GM21619 (cell line): ENCODE data around the gene FAXDC2.
"Not testable (repeated sequence)": the region's sequence is repeated elsewhere in the genome, so short reads cannot be mapped to it uniquely, and the experiment has no call there.

Source experiments
- ATAC-seq: cut with Tn5 transposase; IDR thresholded peaks from one replicate; pipeline ENCODE4 v1.9.1; 2021; ENCODE audit not compliant: unreplicated experiment

The FAXDC2 gene

DNA sequence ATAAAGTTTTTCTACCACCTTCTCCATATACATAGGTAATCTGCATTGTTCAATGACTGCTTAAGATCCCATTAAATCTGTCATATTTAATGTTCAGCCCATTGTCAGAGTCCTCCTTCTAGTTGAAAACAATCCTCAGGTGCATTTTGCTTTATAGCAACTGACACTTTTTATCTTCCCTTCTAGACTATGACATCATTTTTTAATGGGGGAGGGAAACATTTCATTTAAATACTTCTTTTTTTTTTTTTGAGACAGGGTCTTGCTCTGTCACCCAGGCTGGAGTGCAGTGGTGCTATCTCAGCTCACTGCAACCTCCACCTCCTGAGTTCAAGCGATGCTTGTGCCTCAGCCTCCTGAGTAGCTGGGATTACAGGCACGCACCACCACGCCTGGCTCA is 17.6 kb downstream of the FAXDC2 start:
- not testable (repeated sequence) for ATAC-seq

DNA sequence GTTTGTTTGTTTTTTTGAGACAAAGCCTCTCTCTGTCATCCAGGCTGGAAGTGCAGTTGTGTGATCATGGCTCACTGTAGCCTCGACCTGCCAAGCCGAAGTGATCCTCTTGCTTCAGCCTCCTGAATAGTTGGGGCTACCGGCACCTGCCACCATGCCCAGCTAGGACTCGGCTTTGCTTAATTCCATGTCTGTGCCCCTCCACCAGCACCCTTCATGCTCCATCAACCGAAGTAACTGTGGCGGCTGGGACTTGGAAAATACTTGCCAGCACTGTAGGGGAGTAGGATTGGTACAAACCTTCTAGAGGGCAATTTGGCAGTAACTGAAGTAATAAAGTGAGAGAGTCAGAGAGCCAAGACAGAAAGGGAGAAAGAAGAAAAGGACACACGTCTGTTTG is 19.0 kb downstream of the FAXDC2 start:
- no peak for ATAC-seq

DNA sequence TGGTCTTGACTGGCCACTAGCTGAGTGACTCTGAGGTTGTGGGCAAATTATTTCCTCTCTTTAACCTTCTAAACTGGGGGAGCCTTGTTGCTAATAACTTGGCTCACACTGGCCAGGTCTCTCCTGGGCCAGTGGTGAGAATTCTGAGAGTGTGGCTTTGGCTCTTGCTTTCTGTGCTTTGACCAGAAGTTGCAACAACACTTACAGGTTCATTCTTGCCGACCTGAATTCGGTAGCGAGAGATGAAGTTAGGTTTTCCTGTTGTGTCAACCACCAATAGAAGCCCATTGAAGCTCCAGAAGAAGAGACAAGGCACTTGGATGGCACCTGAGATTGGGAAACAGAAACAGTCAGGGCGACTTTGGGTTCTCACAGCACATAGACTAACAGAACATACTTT is 19.8 kb downstream of the FAXDC2 start:
- ATAC-seq, result no peak

DNA sequence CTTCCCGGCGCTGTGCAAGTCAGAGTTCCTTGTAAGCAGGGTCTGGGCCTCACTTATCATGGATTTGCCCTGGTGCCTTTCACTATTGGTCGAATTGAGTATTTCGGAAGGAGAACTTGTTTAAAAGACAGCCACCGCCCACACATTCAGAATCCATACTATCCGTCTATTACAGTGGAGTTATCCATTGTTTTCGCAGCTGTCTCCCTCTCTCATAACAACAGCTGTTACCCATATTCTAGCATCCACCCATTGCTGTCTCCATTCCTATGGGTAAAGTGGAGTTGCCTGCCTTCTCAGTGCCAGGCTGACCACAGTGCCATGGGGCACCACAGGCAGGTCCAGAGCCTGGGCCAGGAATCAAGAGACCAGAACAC is 20.2 kb downstream of the FAXDC2 start:
- no peak for ATAC-seq

DNA sequence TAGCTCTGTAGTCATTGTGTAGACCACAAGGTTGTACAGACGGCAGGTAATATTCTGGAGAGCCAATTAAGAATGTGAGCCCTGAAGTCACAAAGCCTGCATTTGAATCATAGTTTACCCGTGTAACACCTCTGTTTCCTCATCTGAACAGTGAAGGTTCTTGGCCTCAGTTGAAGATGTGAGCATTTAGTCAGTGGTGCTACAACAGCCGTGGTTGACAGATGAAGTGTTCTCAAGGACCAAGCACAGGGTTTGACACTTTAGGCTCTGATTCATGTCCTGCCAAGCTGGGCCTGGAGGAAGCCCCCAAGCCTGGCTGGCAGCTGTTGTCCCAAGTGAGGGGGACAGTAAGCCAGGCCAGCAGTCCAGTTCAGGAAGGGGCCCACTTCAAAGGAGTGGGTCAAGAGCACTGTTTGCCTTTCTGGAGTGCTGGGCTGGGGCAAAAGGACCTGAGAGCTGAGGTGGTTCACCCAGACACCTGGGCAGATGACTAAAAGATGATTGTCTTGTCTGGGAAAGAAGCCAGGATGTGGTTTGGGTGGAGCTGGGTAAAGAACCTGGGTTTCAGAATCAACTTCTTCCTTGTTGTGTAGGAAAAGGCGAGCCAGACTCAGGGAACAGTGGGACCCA is 20.7 kb downstream of the FAXDC2 start:
- ATAC-seq, result no peak

DNA sequence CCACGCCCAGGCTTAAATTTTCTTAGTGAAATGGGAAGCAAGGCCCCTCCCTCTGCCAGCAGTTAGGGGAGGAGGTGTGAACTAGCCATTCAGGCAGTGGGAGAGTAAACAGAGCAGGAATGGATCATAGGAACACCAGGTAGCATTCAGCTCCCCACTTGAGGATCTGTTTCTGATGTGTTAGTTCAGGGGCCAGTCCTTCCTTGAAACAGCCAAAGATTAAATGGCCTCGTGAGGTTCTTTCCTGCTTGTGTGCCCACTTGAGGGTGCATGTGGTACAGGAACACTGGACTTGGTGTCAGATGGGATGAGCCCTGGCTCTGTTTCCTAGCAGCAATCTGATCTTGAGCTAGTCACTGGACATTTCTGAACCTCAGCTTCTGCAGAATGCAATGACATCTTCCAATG is 21.2 kb downstream of the FAXDC2 start:
- no peak for ATAC-seq

DNA sequence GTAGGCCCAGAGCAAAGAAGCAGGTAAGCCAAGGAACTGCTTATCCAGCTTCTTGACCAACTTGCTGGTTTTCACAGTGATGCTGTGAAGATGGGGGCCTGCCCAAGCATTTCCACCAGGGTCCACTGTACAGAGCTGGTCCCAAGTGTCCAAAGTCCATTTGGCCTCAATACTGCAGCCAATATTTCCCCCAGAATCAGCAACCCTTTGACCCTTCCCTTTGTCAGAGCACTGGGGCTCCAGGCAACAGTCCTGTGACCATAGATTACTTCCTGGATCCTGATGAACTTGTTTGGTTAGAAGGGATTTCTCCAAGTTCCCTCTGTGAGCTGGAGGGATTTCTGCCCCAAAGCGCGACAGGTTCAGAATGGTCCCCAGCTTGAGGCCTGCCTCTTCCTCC is 26.3 kb downstream of the FAXDC2 start:
- no peak for ATAC-seq

DNA sequence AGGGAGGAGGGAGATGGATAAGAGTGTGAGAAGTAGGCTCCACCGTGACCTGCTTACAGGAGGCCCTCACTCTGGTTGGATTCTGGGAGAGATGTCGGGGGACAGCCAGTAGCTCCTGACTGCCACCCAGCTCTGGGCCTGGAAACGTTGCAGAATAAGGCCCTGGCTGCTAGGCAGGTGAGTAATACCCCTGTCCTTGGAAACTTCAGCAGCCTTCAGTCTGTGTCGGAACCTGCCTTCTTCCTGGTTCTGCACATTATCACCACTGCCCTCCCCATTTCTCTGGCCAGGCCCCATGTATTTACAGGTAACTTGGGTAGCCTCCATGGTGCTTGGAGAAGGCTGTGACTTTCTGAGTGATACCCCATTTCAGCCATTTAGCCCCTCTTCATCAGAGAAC is 26.8 kb downstream of the FAXDC2 start:
- ATAC-seq, result no peak

DNA sequence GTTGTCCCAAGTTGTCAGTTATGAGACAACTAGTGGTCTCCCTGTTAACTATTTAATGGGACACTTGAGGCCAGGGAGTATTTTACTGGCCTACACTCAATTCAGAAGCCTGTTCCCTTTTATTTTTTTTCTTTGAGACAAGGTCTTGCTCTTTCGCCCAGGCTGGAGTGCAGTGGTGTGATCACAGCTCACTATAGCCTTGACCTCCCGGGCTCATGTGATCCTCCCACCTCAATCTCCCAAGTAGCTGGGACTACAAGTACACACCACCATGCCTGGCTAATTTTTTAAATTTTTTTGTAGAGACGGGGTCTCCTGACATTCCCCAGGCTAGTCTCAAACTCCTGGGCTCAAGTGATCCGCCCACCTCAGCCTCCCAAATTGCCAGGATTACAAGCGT is 27.5 kb downstream of the FAXDC2 start:
- ATAC-seq, result not testable (repeated sequence)

DNA sequence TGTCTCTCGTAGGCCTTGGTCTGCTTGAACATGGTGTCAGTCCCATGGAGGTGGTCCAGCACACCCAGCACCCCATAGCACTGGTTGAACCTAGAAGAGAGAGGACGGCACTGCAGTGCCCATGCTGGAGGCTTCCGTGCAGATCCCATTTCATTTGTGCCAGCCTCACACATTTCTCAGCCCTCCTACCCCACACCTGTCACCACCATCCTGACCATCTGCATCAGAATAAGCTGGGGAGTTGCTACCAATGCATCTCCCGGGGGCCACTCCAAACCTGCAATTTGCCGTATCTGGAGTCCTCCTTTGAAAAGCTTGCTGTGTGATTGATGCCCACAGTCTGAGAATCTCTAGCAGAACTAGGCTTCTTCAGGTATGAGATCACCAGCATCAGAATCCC is 30.0 kb downstream of the FAXDC2 start:
- ATAC-seq, result no peak

DNA sequence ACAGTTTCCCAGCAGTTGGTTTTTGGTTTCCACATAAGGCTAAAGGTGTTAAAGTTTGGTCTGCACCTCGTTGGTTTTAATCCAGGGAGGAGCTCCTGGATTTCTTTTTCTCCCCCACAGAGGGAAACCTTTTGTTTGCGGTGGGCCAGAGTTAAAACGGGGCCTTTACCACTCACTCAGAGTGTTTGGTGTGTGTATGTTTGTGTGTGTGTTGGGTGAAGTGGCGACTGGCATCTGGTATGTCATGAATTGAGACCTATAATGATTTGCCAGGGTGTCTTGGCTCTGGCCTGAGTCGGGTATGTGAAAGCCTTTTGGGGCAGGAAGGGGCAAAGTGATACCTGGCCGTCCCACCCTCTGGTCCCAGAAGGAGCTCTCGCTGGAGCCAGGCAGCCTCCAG is 30.9 kb downstream of the FAXDC2 start:
- no peak for ATAC-seq

DNA sequence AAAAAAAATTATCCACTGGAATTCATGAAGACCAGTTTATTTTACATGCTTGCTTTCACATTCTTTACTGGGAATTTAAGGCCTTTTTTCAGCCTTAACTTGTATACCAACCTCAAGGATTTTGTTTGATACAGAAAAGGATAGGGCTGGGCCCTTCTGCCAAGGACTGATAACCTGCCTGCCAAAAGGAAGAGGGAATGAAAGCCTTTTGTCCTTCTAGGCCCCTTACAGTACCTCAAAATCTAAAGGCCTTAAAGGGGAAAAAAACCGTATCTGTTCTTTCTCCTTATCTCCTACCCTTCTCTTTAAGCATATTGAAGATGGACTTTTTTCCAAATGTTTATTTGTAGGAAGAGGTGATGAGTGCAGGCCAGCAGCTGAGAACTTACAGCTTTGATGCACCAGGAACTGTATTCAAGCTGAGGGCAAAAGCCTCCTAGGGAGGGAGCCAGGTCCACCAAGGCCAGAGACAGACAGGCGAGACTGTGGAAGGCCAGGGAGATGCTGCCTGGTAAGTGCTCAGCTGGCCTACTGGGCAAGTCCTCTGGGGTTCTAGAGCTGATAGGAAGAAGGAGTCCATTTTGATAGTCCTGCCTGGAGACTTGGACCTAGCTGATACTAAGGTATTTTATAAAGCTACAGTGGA is 31.8 kb downstream of the FAXDC2 start:
- ATAC-seq, result no peak

DNA sequence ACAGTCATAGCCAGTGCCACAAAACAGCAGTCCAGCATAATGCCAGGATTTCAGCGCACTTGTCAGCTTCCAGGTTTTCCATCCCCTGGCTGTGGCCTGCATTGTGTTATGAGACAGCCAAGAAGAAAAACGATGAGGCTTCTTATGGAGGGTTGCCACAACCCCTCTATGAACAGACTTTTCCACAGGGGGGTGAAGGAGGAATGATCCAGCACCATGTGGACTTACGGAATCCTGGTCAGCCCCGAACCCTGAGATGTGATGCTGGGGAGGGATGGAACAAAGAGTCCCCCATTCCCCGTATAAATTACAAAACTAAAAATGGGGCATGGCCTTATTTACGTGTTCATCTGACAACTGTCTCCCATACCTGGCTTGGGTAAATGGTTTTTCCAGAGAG is 32.6 kb downstream of the FAXDC2 start:
- no peak for ATAC-seq

DNA sequence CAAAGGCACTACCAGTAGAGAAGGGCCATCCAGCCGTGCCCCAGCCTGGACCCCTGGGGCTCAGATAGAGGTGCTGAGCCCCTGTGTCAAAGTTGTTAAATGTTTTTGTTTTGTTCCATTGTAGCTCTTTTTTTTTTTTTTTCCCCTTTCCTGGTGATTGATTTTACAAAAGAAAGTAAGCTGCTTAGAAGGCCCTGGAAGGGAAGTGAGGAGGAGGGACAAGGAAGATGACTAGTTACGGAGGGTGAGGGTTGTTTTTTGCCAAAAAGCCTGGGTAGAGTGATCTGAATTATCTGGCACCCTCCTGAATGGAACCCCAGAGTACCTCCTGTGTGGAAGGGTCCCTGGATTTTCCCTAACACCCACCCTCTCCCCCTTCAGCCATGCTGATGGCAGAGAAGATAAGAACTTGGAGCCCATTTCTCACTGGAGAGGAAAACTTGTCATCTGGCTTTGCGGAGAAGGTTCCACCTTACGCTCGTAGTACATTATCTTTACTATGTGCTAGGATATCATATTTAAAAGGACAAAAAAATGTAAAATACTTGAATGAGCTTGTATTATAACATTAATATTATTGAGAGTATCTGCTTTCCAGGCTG is 33.4 kb downstream of the FAXDC2 start:
- ATAC-seq, result no peak

DNA sequence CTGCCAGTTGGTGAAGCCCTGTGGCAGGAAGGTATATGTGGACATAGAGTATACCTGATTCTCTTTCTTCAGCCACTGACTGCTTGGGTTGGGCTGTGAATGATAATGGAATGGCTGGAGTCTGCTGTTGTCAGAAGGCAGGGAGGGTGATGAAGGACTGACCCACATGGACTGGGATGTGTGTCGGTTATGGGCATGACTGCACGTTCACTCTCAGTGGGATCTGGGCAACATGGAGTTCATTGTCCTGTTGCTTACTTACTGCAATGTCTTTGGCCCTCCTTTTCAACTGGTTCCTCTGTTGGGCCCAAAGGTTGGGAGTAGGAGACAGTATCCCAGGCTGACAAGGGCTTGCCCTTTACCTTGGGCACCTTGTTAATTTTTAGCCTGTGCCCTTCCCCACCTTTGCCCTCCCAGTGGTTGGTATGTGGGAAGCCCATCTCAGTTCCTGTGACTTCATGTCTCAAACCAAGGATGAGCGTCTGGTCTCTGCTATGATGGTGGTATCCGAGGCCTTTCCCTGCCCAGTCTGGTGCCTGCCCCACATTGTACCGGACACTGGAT is 34.6 kb downstream of the FAXDC2 start:
- no peak for ATAC-seq

DNA sequence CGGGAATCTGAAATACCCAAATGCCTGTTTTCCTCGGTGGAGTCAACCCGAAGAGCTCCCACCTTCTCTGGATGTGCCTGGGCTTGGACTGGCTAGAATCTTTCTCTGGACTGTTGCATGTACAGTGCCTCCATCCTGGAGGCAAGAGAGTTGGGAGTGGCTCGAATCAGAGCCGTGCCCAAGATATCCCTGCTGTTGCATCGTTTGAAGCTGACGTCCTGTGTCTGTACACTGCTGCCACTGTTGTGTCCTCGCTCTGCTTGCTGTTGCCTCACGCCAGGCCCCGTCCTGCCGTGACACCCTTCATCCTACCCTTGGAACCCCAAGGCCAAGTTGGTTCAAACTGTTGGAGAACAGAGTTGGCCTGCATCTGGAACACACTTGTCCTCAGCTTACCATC is 35.4 kb downstream of the FAXDC2 start:
- ATAC-seq, result no peak

DNA sequence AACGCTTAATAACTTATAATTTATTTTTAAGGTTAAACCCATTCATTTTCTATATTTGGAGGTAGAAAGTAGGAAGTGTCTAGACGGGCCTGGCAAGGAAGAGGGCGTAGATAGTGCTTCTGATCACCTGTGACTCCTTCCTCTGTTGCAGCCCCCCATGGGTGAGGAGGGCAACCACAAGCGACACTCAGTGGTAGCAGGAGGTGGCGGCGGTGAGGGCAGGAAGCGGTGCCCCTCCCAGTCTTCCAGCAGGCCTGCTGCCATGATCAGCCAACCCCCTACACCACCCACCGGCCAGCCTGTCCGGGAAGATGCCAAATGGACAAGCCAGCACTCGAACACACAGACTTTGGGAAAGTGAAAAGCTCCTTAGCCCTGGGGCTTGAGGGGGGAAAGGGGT is 36.7 kb downstream of the FAXDC2 start:
- no peak for ATAC-seq

DNA sequence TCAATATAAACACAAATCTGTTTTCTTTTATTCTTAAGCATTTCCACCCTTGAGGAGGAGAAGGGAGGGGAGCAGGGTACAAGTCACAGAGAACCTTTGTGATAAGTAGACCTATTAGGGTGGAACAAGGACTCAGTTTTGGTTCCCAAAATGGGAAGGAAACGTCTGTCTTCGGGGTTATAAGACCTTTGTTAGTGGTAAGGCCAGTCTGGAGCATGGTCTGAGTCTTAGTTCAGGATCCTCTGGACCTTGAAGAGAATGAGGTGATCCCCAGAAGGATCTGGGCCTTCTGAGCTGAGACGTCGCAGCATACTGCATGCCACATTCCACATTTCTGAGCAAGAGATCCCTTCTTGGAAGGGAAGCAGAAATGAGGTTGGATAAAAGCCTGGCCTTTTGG is 37.2 kb downstream of the FAXDC2 start:
- ATAC-seq, result no peak

DNA sequence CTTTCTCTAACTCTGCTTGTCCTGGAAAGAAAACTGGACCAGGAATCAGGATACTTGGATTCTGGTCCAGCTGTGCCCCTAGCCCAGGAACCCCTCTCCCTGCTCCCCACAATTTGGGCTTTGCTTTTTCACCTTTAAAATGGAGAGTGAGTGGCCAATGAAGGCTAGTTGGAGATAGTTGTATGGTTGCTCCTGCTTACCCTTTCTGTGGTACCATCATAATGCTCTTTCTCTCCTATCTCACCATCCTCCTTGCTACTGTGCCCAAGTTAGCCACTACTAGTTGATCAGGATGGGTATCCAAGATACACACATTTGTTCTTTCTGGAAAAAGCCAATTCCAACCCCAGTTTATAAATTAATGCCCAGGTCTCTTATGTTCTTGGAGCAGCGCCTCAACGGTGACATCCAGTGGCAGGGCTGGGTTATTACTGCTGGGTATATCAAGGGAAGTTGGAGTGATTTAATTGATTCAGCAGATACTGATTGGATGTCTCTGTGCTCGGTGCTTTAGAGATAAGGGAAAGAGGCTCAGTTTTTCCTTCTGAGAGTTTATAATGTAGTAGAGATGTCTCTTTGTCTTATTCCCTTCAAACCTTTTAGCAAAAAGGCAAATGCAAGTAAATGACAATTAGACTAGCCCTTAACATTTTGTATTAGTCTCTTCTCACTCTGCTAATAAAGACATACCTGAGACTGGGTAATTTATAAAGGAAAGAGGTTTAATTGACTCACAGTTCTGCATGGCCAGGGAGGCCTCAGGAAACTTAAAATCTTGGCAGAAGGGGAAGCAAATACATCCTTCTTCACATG is 38.5 kb downstream of the FAXDC2 start:
- peak; percentile 66 for ATAC-seq

DNA sequence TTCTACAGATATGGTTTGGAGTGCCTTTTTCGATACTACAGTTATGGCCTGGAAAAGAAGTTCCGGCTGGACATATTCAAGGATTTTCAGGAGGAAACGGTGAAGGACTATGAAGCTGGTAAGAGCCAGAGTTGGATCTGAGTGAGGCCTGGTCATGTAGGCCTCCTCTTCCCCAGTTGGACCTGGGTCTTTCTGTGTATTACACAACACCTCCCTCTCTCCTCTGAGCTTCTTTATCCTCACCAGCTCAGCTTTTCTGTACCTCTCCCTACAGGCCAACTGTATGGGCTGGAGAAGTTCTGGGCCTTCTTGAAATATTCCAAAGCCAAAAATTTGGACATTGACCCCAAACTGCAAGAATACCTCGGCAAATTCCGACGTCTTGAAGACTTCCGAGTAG is 39.2 kb downstream of the FAXDC2 start:
- no peak for ATAC-seq

DNA sequence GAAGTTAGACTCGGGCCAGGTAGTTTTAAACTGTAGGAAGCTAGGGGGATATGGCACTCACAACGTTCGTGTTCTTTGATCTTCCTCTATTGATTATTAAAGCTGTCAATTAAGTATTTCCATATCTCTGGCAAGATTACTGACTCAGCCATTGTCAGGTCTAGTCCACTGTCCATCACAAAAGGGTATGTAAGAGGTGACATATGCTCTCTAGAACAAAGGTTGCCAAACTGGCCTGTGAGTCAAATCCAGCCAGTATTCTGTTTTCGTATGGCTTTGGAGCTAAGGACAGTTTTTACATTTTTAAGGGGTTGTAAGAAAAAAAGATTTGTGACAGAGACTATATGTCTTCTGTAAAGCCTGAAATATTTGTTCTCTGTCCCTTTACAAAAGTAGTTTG is 44.2 kb downstream of the FAXDC2 start:
- ATAC-seq, result no peak

DNA sequence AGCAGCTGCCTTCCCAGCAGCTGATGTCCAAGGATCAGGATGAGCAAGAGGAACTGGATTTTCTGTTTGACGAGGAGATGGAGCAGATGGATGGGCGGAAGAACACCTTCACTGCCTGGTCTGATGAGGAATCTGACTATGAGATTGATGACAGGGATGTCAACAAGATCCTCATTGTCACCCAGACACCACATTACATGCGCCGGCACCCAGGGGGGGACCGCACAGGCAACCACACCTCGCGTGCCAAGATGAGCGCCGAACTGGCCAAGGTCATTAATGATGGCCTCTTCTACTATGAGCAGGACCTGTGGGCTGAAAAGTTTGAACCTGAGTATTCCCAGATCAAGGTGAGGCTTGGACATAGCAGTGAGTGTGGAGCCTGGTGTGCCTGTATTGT is 48.4 kb downstream of the FAXDC2 start:
- no peak for ATAC-seq
